HG02642 (cell line): ENCODE measurements around the gene ZNF660.

Experiments
- ATAC-seq: cut with Tn5 transposase; IDR thresholded peaks from one replicate; pipeline ENCODE4 v1.9.1; 2021; ENCODE audit warnings: mild to moderate bottlenecking; ENCODE audit not compliant: unreplicated experiment, poor library complexity

Gene ZNF660

GRCh38 chr3:44624749-44625480 lies 40.2 kb downstream of the ZNF660 start, which contains the start of gene ZNF197:
TSS of gene ZNF197 (plus strand) at chr3:44625036. CDS start at chr3:44629155, 4,119 bp downstream.
- peak; percentile 94 for ATAC-seq

GRCh38 chr3:44628716-44629115 lies 44.0 kb downstream of the ZNF660 start:
- ATAC-seq, result no peak

- no peak for ATAC-seq
These were observed 47.4 kb downstream of the ZNF660 start for GRCh38 chr3:44632193-44632592.

- ATAC-seq, result no peak
These were observed 57.6 kb downstream of the ZNF660 start for GRCh38 chr3:44642337-44642736.

GRCh38 chr3:44643024-44643423 lies 58.3 kb downstream of the ZNF660 start:
- no peak for ATAC-seq

- ATAC-seq, result no peak
These were observed 63.0 kb downstream of the ZNF660 start for GRCh38 chr3:44647771-44648170.

- peak; percentile 96 for ATAC-seq
These were observed 63.9 kb downstream of the ZNF660 start, which contains the start of gene ZNF35 for GRCh38 chr3:44648564-44649229. TSS of gene ZNF35 (plus strand) at chr3:44648732. CDS start at chr3:44651068, 2,336 bp downstream.
